ENCODE measurements around the gene P2RY2. TPM values are rescaled to one million over a fixed set of nuclear protein-coding genes. Genes with fewer than 3 reads are reported as not detected.

The P2RY2 gene
- total RNA-seq (10 to 100 TPM in 8 of 10 donors, 1 to 10 TPM in 2; 9.5 to 37.5 (median 12.7) TPM), polyA plus RNA-seq (1 to 10 TPM; 7.1 to 8.2 TPM)
- long read RNA-seq, donor 1, transcript P2RY2-203 (3 exons, 2,107 nt), result major isoform, 15 of 41 reads
- long read RNA-seq, donor 1, transcript P2RY2-202 (3 exons, 2,174 nt), result major isoform, 15 of 41 reads
- long read RNA-seq, donor 1, partial matches to known transcripts, result 1 of 41 reads
- long read RNA-seq, donor 1, other reads (novel, unspliced or antisense), result 10 of 41 reads
- long read RNA-seq, donor 2, transcript P2RY2-203 (3 exons, 2,107 nt), result major isoform, 21 of 27 reads
- long read RNA-seq, donor 2, partial matches to known transcripts, result 0 of 27 reads
- long read RNA-seq, donor 2, other reads (novel, unspliced or antisense), result 2 of 27 reads
- long read RNA-seq, donor 3, transcript P2RY2-202 (3 exons, 2,174 nt), result minor isoform, 8 of 53 reads
- long read RNA-seq, donor 3, transcript P2RY2-203 (3 exons, 2,107 nt), result major isoform, 30 of 53 reads
- long read RNA-seq, donor 3, partial matches to known transcripts, result 9 of 53 reads
- long read RNA-seq, donor 3, other reads (novel, unspliced or antisense), result 6 of 53 reads

DNA sequence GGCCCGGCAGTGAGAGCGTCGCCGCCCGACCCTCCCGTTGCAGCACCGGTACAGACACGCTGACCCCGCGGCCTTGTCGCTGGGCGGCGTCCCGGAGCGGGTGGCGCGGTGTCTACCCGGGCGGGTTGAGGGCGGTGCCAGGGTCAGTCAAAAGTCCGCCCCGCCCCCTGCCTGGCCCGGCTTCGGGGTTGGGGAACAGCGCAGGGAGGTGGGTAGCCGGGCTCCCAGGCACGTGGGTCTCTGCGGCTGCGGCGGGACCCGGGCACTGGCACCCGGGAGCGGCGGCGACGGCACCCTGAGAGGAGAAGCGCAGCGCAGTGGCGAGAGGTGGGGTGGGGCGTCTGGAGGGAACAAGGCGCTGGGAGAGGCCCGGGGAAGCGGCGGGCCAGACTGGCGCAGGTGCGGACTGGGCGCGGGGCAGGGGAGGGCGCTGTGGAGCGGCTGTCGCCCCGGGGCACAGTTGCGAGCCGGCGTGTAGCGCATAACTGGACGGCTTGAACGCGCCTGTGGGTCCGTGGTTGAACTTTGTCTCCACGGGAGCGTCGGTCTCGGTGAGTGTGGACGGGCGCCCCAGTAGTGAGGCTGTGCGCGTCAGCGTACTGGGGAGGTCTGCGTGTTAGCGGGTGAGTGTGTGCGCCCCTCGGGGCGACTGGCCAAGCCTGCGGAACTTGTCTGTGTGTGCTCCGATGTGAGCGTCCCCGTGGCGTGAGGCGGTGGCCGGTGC, at the start of gene P2RY2:
P2RY2 (plus strand) TSS at position 176 of the 724 bp plus-strand sequence. CDS start 15,879 bp downstream, outside the sequence.
- TF ChIP-seq, protein P1, sequence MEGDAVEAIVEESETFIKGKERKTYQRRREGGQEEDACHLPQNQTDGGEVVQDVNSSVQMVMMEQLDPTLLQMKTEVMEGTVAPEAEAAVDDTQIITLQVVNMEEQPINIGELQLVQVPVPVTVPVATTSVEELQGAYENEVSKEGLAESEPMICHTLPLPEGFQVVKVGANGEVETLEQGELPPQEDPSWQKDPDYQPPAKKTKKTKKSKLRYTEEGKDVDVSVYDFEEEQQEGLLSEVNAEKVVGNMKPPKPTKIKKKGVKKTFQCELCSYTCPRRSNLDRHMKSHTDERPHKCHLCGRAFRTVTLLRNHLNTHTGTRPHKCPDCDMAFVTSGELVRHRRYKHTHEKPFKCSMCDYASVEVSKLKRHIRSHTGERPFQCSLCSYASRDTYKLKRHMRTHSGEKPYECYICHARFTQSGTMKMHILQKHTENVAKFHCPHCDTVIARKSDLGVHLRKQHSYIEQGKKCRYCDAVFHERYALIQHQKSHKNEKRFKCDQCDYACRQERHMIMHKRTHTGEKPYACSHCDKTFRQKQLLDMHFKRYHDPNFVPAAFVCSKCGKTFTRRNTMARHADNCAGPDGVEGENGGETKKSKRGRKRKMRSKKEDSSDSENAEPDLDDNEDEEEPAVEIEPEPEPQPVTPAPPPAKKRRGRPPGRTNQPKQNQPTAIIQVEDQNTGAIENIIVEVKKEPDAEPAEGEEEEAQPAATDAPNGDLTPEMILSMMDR (IDR thresholded peaks at IDR 0.05), result peak; percentile 16 to 75 (median 62)
- DNase-seq (peak; percentile 82 to 86), ATAC-seq (peak; percentile 82 to 92 (median 90))
- Histone ChIP-seq H3K36me3 (no peaks in the 10 kb centered on the region), H3K27ac (peak within 1 kb of the TSS; percentile 37 to 92 (median 85)), H3K4me1 (peaks cover 6 to 53% (median 29%) of the 10 kb centered on the region in 9 donors), H3K27me3 (peaks cover 0 to 7% (median 0%) of the 10 kb centered on the region in 7 donors), H3K9me3 (no peaks in the 10 kb centered on the region), H3K4me3 (peak within 1 kb of the TSS; percentile 19 to 67 (median 54))
- intact Hi-C loops (cut with DNase I), result loop anchor here in 1 of 10 donors (1.0 kb wide), 1 partner anchor 19 kb away; no protein-coding TSS in a partner anchor
- WGBS, 2 donors, result 1 to 2% methylated on average over 81 of the region's 81 CpGs

DNA sequence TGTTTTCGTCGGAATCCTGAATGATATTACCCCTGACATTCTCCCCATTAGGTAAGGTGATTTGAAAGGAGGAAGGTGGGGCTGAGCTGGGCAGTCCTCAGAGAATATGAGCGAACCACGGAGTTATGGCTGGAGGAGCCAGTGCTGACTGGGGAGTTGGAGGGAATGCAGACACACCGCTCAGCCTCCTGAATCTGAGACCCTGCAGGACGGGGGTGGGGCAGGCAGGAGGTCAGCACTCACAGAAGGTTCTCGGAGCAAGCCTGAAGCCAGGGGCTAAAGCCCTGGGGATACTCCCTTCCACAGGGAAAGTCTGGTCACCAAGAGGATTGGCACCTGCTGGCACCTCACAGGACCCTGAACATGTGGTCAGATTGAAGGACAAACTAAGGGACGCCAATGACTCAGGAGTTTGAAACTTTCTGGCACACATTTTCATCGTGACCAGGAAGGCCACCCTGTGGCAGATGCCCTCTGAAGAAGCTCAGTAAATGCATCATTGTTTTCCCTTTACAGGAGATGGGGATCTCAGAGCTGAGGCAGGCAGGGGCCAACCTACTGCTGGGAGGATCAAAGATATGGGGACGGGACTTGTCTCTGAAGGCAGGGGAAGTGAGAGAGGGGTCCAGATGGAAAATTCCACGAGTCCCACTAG, 49.0 kb upstream of the P2RY2 start:
- H3K27ac ChIP-seq, result peak overlapping the region in 9 of 10 donors; percentile 18 to 76 (median 71)
- 43 to 66% methylated on average over 11 of the region's 11 CpGs for WGBS, 2 donors
- ATAC-seq, result peak in 7 of 8 donors; percentile 0 to 35 (median 27)

DNA sequence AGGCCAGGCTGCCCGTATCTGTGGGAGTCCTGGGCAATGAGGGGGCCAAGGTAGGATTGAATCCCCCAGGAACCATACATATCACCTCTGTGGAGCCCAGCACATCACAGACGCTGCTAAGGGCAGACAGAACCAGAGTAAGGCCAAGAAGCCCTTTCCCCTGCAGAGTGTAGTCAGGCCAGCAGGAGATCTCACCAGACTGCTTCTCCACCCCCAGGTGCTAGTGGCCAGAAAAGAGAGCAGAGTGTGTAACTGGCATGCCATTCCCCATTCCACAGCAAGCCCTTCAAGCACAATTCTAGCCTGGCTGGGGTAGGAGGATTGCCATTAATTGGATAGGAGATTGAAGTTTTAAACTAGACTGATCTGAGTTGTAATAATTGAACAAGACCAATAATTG, 47.9 kb upstream of the P2RY2 start:
- ATAC-seq, result peak in 2 of 8 donors; percentile 8 to 29
- Histone ChIP-seq H3K27ac (peak overlapping the region in 9 of 10 donors; percentile 13 to 76 (median 71)), H3K4me3 (no peak overlapping the region), H3K27me3 (no peaks in the 10 kb centered on the region), H3K4me1 (peaks cover 5 to 82% (median 60%) of the 10 kb centered on the region in 9 donors), H3K9me3 (no peaks in the 10 kb centered on the region), H3K36me3 (no peaks in the 10 kb centered on the region)
- 82 to 91% methylated on average over 2 of the region's 2 CpGs for WGBS, 2 donors
- intact Hi-C loops (cut with DNase I), result loop anchor here in 2 of 10 donors (10.0 kb wide), 1 partner anchor 245 kb away; no protein-coding TSS in a partner anchor
- TF ChIP-seq, protein P1 (IDR thresholded peaks at IDR 0.05), result peak in 1 of 9 donors; percentile 8
- no peak for DNase-seq

More for the DNA sequence above, 49.0 kb upstream of the P2RY2 start:
- intact Hi-C loops (cut with DNase I), result no loop called here
- Histone ChIP-seq H3K4me3 (no peak overlapping the region), H3K36me3 (no peaks in the 10 kb centered on the region), H3K27me3 (no peaks in the 10 kb centered on the region), H3K9me3 (no peaks in the 10 kb centered on the region), H3K4me1 (peaks cover 3 to 77% (median 54%) of the 10 kb centered on the region in 9 donors)
- peak in 1 of 2 donors; percentile 33 for DNase-seq
- TF ChIP-seq, protein P1 (IDR thresholded peaks at IDR 0.05), result peak in 1 of 9 donors; percentile 11
